Measurements from ENCODE around the gene PEX16.

GRCh38 chr11:45869551-45869950 is 48.1 kb downstream of the PEX16 start:
- TF ChIP-seq EP300 (IDR thresholded peaks at IDR 0.05; ENCODE audit: low read depth): no peak
- TF ChIP-seq CTCF (IDR thresholded peaks at IDR 0.05): no peak
